Kidney (tissue), 14 donors: ENCODE data around the gene GALNT11. TPM values are rescaled to one million over a fixed set of nuclear protein-coding genes. Genes with fewer than 3 reads are reported as not detected.
"Not testable (repeated sequence)": the region's sequence is repeated elsewhere in the genome, so short reads cannot be mapped to it uniquely, and the experiment has no call there.

ENCODE experiments used
- DNase-seq, 5 donors: peaks; one replicate each; pipeline ENCODE4 v3.0.0-alpha.2; 2013 to 2020
- FAIRE-seq: peaks from 2 replicates; lab custom pipeline; 2012; peaks lifted over from hg19 to GRCh38; lab: Jason Lieb, UNC
- H3K27ac ChIP-seq, 2 donors: one replicate each; pipeline ENCODE4 v1.7.0; 2013; ENCODE audit warnings: low read depth in 2 of 2, low read length in 2 of 2, inconsistent platforms in 1 of 2
- H3K27me3 ChIP-seq: one replicate; pipeline ENCODE4 v1.7.1; 2013; ENCODE audit warnings: low read length, inconsistent platforms; ENCODE audit not compliant: control insufficient read depth, insufficient read depth
- H3K36me3 ChIP-seq, 3 donors: one replicate each; pipeline versions ENCODE4 v1.7.0 to v1.7.1; 2013; ENCODE audit warnings: low read length in 3 of 3, control low read depth in 1 of 3, inconsistent platforms in 1 of 3; ENCODE audit not compliant: insufficient read depth in 3 of 3, control insufficient read depth in 2 of 3
- H3K4me1 ChIP-seq, 3 donors: one replicate each; pipeline versions ENCODE4 v1.7.0 to v1.7.1; 2013; ENCODE audit warnings: low read length in 3 of 3, inconsistent platforms in 1 of 3, low read depth in 1 of 3; ENCODE audit not compliant: control insufficient read depth in 2 of 3, insufficient read depth in 2 of 3
- H3K4me3 ChIP-seq, 3 donors: one replicate each; pipeline versions ENCODE4 v1.7.0 to v1.8.1; 2013; ENCODE audit warnings: low read length in 3 of 3, control low read depth in 1 of 3, inconsistent platforms in 1 of 3
- H3K9ac ChIP-seq, 3 donors: one replicate each; pipeline versions ENCODE4 v1.7.0 to v1.7.1; 2013; ENCODE audit warnings: low read length in 3 of 3, control low read depth in 1 of 3, inconsistent platforms in 1 of 3
- H3K9me3 ChIP-seq, 3 donors: one replicate each; pipeline versions ENCODE4 v1.7.0 to v1.7.1; 2013; ENCODE audit warnings: low read length in 3 of 3, control low read depth in 1 of 3, inconsistent platforms in 1 of 3; ENCODE audit not compliant: control insufficient read depth in 2 of 3, insufficient read depth in 1 of 3
- CTCF ChIP-seq: IDR thresholded peaks from 3 replicates; pipeline ENCODE4 v1.5.1; 2012; ENCODE audit warnings: mild to moderate bottlenecking, moderate library complexity, borderline replicate concordance; ENCODE audit not compliant: insufficient read depth; ENCODE audit errors: extremely low read depth
- intact Hi-C: fragments of 100-400 bp; cut with DNase I; formaldehyde crosslinking; loops from one replicate; pipeline ENCODE4 v1.11.1; 2022
- polyA plus RNA-seq: library from polyadenylated mRNA; stranded (reverse); fragments of 350-450 nt; fragmentation: Illumina TruSeq; extraction: RNeasy Lipid Tissue Mini Kit (QIAGEN cat#74804); gene quantifications from one replicate; pipeline ENCODE4 v1.2.3, GENCODE V29; 2014; ENCODE audit warnings: low read depth, low replicate concordance; ENCODE audit not compliant: insufficient read depth
- total RNA-seq: library from RNA; stranded (reverse); fragmentation: NEBNext Ultra II Directional; extraction: Animal tissue kit (Norgen Biotek cat#: 25700); gene quantifications from one replicate; pipeline ENCODE4 v1.2.1, GENCODE V29; 2021
- donor health status: control.
- donor health status: control.
- donor health status: control.
- donor health status: control.
- donor health status: control.
- donor health status: DM: yes; HTN: yes; CAD: no.
- donor health status: Normal renal cell carcinoma (clear cell type).

Gene GALNT11
- total and polyA plus RNA-seq, 2 donors from 2014 or later: 86.3 to 116 TPM

- Histone ChIP-seq H3K36me3 (no peaks in the 10 kb centered on the region), H3K4me3 (no peak overlapping the region), H3K9me3 (no peaks in the 10 kb centered on the region), H3K27ac (no peak overlapping the region), H3K4me1 (peaks cover 0 to 11% (median 7%) of the 10 kb centered on the region in 3 donors), H3K9ac (no peak overlapping the region), H3K27me3 (no peaks in the 10 kb centered on the region)
- intact Hi-C loops: no loop called here
- TF ChIP-seq CTCF: no peak
- DNase-seq (no peak), FAIRE-seq (no peak)
These were observed 46.9 kb downstream of the GALNT11 start for GRCh38 chr7:152072421-152072820.

GRCh38 chr7:152073352-152073751 is 47.9 kb downstream of the GALNT11 start:
- TF ChIP-seq CTCF: no peak
- no peak overlapping the region for H3K4me3 ChIP-seq
- intact Hi-C loops: no loop called here
- no peaks in the 10 kb centered on the region for H3K27me3 ChIP-seq
- no peaks in the 10 kb centered on the region for H3K36me3 ChIP-seq
- DNase-seq (no peak), FAIRE-seq (no peak)
- H3K4me1 ChIP-seq: peaks cover 0 to 18% (median 7%) of the 10 kb centered on the region in 3 donors
- no peak overlapping the region for H3K27ac ChIP-seq
- no peak overlapping the region for H3K9ac ChIP-seq
- no peaks in the 10 kb centered on the region for H3K9me3 ChIP-seq

GRCh38 chr7:152074673-152075072 is 49.2 kb downstream of the GALNT11 start:
- no peaks in the 10 kb centered on the region for H3K36me3 ChIP-seq
- no peak overlapping the region for H3K27ac ChIP-seq
- intact Hi-C loops: no loop called here
- no peak for FAIRE-seq
- H3K9ac ChIP-seq: no peak overlapping the region
- H3K4me1 ChIP-seq: peaks cover 0 to 22% (median 12%) of the 10 kb centered on the region in 3 donors
- no peak for DNase-seq
- H3K9me3 ChIP-seq: no peaks in the 10 kb centered on the region
- no peak for TF ChIP-seq CTCF
- H3K27me3 ChIP-seq: no peaks in the 10 kb centered on the region
- no peak overlapping the region for H3K4me3 ChIP-seq

- H3K27me3 ChIP-seq, intact Hi-C loops, H3K9me3 ChIP-seq, H3K36me3 ChIP-seq, H3K27ac ChIP-seq, H3K4me3 ChIP-seq, H3K9ac ChIP-seq, DNase-seq, FAIRE-seq: not testable (repeated sequence)
- peaks cover 0 to 26% (median 12%) of the 10 kb centered on the region in 3 donors for H3K4me1 ChIP-seq
These were observed 49.9 kb downstream of the GALNT11 start for GRCh38 chr7:152075379-152075778.
